Measurements from ENCODE around the gene CYP4F22. TPM values are rescaled to one million over a fixed set of nuclear protein-coding genes. Genes with fewer than 3 reads are reported as not detected.
"Not testable (repeated sequence)": the region's sequence is repeated elsewhere in the genome, so short reads cannot be mapped to it uniquely, and the experiment has no call there.

The CYP4F22 gene
- polyA plus RNA-seq, 3 donors = 0.11 to 0.22 (median 0.16) TPM

DNA sequence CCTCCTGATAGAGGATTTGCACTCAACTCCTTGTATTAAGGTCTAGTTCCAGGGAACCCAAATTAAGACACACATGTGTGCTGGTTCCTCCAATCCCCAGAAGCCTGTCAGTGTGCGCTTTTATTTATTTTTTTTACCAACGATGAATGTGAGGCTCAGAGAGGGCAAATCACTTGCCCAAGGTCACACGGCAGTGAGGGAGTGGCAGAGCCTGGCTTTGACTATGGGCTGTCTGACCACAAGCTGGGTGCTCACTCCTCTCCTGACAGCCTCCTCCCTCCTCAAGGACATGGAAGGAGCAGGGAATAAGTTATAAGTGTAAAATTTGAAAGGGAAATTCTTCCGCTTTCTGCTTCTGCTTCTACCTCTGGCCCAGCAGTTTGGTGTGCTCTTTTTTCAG lies 48.9 kb downstream of the CYP4F22 start:
- no peak for DNase-seq (ENCODE audit: extremely low read depth in 1 of 11, low read depth in 9 of 11, low spot score in 4 of 11)

- DNase-seq (ENCODE audit: extremely low read depth in 1 of 11, low read depth in 9 of 11, low spot score in 4 of 11) = no peak
Measured at GRCh38 chr19:15562145-15562544, 53.8 kb downstream of the CYP4F22 start.

- DNase-seq (ENCODE audit: extremely low read depth in 1 of 11, low read depth in 9 of 11, low spot score in 4 of 11) = no peak
Measured at GRCh38 chr19:15562861-15563260, 54.5 kb downstream of the CYP4F22 start.

DNA sequence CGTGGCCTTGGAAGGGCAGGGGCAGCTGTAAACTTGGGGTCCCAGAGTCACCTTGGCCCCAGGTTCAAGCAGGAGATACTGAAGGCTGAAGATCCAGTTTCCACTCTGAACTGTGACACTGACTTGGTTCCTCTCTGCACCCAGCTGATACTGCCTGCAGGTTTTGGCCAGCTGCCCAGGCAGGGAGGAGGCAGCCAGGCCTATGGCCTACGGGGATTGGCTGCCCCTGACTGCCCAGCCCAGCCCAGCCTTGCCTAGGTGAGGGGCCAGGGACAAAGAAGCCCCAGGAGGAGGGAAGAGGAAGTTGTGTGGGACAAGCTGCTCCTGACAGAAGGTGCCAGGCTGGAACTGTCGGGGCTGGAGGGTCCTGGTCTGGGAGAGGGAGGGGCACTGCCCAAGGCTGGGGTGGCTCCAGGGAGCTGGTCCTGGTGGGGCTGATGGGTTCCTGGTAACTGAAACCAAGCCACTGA lies 55.0 kb downstream of the CYP4F22 start:
- peak in 3 of 11 donors; percentile 14 to 35 (median 18) for DNase-seq (ENCODE audit: extremely low read depth in 1 of 11, low read depth in 9 of 11, low spot score in 4 of 11)

DNA sequence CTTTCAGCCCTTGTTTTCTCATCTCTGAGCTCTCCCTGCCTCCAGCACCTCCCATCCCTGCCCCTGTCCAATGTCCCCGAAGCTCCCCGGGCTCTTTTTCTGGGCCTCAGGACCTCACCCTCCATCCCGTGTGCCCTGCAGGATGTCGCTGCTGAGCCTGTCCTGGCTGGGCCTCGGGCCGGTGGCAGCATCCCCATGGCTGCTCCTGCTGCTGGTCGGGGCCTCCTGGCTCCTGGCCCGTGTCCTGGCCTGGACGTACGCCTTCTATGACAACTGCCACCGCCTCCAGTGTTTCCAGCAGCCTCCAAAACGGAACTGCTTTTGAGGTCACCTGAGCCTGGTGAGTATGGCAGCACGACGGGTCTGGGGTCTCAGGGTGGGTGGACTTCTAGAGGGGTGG lies 55.6 kb downstream of the CYP4F22 start:
- DNase-seq (ENCODE audit: extremely low read depth in 1 of 11, low read depth in 9 of 11, low spot score in 4 of 11) = no peak

GRCh38 chr19:15564534-15565168 lies 56.3 kb downstream of the CYP4F22 start:
- no peak for DNase-seq (ENCODE audit: extremely low read depth in 1 of 11, low read depth in 9 of 11, low spot score in 4 of 11)

- DNase-seq (ENCODE audit: extremely low read depth in 1 of 11, low read depth in 9 of 11, low spot score in 4 of 11) = no peak
Measured at GRCh38 chr19:15570420-15570819, 62.1 kb downstream of the CYP4F22 start.

DNA sequence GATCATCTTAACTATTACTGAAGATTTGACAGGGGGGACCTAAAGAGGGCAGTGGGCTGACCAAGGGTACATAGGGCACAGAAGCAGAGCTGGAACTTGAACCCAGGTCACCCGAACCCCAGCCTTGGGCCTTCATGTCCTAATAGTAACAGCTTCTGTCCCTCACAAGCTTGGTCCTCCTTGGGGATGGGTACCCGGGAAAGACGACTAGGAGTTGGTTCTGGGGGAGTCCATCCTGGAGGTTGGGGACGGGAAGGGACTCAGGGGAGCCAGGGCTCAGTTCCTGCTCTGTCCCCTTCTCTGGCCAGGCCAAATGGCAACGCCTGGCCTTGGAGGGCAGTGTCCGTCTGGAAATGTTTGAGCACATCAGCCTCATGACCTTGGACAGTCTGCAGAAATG lies 67.1 kb downstream of the CYP4F22 start:
- no peak for DNase-seq (ENCODE audit: extremely low read depth in 1 of 11, low read depth in 9 of 11, low spot score in 4 of 11)

- no peak for DNase-seq (ENCODE audit: extremely low read depth in 1 of 11, low read depth in 9 of 11, low spot score in 4 of 11)
Measured at GRCh38 chr19:15576526-15577156, 68.3 kb downstream of the CYP4F22 start.

DNA sequence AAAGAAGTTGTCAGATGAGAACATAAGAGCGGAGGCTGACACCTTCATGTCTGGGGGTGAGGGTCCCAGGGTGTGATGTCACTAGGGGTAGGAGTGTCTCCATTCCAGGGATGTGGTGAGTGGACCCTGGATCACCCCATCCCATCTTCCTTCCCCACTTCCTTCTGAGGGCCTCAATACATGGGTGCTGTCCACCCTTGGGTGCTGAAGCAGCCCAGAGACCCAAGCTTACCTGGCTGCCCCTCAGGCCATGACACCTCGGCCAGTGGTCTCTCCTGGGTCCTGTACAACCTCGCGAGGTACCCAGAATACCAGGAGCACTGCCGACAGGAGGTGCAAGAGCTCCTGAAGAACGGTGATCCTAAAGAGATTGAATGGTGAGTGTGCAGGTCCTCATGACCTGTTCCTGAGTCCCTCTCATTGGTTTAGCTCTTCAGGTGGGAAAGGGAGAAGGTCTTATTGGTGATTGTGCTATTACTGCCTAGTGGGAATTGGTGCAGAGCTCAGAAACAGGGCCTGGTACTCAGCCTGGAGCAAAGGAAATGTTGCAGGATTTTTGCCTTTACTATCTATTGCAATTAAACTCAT lies 69.0 kb downstream of the CYP4F22 start:
- no peak for DNase-seq (ENCODE audit: extremely low read depth in 1 of 11, low read depth in 9 of 11, low spot score in 4 of 11)

GRCh38 chr19:15583346-15583745 lies 75.0 kb downstream of the CYP4F22 start:
- no peak for DNase-seq (ENCODE audit: extremely low read depth in 1 of 11, low read depth in 9 of 11, low spot score in 4 of 11)

GRCh38 chr19:15584095-15584494 lies 75.8 kb downstream of the CYP4F22 start:
- DNase-seq (ENCODE audit: extremely low read depth in 1 of 11, low read depth in 9 of 11, low spot score in 4 of 11) = no peak

DNA sequence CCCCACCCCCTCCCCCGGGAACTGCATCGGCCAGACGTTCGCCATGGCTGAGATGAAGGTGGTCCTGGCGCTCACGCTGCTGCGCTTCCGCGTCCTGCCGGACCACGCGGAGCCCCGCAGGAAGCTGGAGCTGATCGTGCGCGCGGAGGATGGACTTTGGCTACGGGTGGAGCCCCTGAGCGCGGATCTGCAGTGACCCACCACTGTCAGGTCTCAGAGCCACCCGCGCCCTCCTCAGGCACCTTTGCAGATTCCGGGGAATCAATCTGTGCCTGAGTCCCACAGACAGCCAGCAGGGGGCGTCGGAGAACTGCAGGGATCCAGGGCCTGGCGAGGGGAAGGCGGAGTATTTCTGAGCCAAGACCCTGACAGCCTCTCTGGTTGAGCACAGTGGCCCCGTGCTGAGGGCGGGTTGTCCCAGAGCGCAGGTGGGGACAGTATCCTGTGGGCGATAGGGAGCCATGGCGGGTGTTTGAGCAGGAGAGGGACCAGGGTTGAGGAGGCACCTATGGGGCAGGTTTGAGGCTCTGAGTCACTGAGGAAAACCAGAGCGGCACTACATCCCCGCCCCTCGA lies 76.3 kb downstream of the CYP4F22 start:
- peak; percentile 17 to 69 (median 55) for DNase-seq (ENCODE audit: extremely low read depth in 1 of 11, low read depth in 9 of 11, low spot score in 4 of 11)

GRCh38 chr19:15587663-15588062 lies 79.3 kb downstream of the CYP4F22 start:
- no peak for DNase-seq (ENCODE audit: extremely low read depth in 1 of 11, low read depth in 9 of 11, low spot score in 4 of 11)

GRCh38 chr19:15588265-15588664 lies 79.9 kb downstream of the CYP4F22 start:
- no peak for DNase-seq (ENCODE audit: extremely low read depth in 1 of 11, low read depth in 9 of 11, low spot score in 4 of 11)

DNA sequence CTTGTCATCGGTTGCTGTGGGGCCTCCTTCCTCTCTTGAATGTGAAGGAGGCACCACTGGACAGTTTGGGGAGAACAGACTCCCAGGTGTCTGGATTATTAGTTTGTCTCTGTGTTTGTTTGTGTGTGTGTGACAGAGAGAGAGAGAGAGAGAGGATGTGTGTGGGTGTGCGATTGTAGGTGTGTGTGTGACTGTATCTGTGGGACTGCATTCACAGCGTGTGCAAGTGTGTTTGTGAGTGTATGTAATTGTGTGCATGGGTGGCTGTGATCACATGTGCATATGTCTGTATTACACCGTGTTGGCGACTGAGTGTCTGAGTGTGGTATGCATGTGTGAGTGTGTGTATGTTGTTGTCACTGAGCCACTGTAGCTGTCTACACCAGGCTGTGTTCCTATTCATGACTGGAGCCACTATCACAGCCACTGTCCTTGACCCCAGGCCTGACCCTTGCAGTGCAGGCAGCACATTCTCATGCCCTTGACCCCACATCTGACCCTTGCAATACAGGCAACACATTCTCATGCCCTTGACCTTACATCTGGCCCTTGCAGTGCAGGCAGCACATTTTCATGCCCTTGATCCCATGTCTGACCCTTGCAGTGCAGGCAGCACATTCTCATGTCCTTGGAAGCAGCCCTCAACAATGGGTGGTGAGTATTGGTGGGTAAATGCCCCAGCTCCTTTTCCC lies 81.6 kb downstream of the CYP4F22 start:
- no peak for DNase-seq (ENCODE audit: extremely low read depth in 1 of 11, low read depth in 9 of 11, low spot score in 4 of 11)

DNA sequence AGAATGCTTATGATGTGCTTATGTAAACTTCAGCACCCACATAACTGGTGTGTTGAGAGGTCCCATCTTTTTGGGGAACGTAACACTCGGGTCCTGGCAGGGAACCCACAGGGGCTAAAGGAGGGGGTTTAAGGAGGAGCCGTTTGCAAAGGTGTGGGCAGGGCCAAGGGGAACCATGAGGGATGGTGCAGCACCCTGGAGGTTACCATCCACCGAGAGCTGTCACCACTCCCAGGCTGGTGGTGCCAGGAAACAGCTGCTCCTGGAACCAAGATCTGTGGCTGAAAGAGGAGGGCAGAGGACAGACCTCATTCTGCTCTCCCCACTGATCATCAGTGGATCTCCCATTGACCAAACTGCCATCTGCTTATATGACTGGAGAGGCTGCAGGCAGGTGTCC lies 83.5 kb downstream of the CYP4F22 start:
- DNase-seq (ENCODE audit: extremely low read depth in 1 of 11, low read depth in 9 of 11, low spot score in 4 of 11) = no peak

DNA sequence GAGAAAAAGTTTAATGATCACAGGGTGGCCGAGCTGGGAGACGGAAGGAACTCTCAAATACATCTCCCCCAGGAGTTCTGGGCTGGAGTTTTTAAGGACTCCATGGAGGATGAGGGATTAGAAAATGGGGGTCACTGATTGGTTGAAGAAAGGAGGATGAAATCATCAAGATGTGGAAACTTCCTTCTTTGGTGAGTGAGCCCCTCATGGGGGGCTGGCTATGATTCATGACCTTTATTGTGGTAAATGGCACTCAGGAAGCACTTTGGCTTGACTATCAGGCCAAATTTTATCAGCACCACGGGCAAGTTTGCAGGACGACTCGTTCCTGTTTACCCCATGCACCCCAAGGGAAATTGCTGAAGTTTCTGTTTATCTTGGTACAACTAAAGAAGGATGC lies 84.2 kb downstream of the CYP4F22 start:
- DNase-seq (ENCODE audit: extremely low read depth in 1 of 11, low read depth in 9 of 11, low spot score in 4 of 11) = not testable (repeated sequence)

DNA sequence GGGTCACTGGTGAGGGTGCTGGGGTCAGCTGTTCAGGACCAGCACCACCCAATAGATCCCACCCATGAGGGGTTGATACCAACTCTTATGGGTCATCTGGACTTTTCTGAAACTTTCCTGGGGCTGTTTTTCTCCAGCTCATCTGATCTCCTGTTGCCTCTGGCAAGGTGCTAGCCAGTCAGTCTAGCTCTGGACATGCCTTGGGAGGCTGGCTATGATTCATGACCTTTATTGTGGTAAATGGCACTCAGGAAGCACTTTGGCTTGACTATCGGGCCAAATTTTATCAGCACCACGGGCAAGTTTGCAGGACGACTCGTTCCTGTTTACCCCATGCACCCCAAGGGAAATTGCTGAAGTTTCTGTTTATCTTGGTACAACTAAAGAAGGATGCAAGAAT lies 85.4 kb downstream of the CYP4F22 start:
- DNase-seq (ENCODE audit: extremely low read depth in 1 of 11, low read depth in 9 of 11, low spot score in 4 of 11) = not testable (repeated sequence)

DNA sequence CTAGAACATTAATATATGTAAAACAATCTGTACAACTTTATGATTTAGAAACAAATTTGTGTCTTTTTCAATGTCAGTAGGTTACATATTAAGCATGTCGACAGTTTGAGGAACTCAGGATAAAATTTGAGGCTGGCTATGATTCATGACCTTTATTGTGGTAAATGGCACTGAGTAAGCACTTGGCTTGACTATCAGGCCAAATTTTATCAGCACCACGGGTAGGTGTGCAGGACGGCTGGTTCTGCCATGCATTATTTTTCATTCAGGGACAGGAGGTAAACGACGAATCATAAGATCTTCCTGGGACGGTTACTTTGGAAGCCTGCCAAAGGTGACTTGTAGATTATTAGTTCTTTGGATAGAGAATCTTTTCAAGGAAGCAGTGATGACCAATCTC lies 86.7 kb downstream of the CYP4F22 start:
- no peak for DNase-seq (ENCODE audit: extremely low read depth in 1 of 11, low read depth in 9 of 11, low spot score in 4 of 11)
